Measurements from ENCODE around the gene WIPF3.

DNA sequence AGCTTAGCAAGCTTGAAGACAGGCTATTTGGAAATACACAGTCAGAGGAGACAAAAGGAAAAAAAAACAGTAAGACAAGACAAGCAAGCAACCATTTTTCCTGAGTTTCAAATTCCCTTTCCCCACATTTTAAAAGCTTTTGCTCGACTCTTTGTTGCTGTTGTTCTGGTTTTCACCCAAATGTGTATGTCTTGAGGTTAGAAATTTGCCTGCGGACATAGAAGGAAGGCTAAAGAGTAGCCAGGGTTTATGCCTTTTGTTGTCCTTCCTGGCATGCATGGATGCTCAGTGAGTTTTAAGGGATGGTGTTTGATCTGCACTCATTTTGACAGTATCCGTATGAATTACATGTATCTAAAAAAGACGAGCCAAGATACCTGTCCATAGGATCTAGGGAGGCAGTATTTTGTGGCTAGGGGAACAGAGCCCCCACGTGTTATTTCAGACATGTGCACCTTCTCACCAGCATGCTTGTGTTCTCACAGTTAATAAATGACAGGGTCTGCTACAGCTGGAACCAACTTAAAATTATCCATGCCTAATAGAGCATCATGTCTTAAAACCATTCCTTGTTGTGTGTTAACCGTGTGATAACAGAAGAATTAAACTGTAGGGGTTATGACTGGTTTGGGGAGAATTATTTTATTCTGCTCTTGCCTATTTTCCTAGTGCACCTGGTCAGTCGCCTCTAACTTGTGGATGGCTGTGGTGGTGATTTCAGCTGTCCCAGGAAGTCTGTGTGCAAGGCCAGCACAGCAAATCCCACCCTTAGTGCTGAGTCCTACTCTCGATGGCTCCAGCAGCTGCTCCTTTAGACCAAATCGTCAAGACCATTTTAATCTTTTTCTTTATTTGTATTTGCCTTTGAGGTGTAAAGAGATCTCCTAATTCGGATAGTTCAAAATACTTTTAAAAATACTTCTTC, 9.1 kb downstream of the WIPF3 start:
- no peak for TF ChIP-seq GATA2 (IDR thresholded peaks at IDR 0.05; ENCODE audit: low read depth, low read length)
- no peak for TF ChIP-seq GATA3 (IDR thresholded peaks at IDR 0.05; ENCODE audit: low read depth, low read length)
